Hepatocyte (in vitro differentiated cells): ENCODE results near the gene FLACC1. TPM values are rescaled to one million over a fixed set of nuclear protein-coding genes. Genes with fewer than 3 reads are reported as not detected.

Experiments
- DNase-seq: peaks from one replicate; pipeline ENCODE4 v3.0.0-alpha.2; 2016; ENCODE audit warnings: low spot score
- H2AFZ ChIP-seq: fragments of 200-600 bp; sonication (generic); 2 replicates; pipeline ENCODE4 v1.6.0; 2016; ENCODE audit warnings: antibody characterized with exemption, mild to moderate bottlenecking
- H3K27ac ChIP-seq: fragments of 200-600 bp; sonication (generic); 2 replicates; pipeline ENCODE4 v1.5.1; 2016; ENCODE audit warnings: mild to moderate bottlenecking
- H3K27me3 ChIP-seq: fragments of 200-600 bp; sonication (generic); 2 replicates; pipeline ENCODE4 v1.6.1; 2016
- H3K36me3 ChIP-seq: fragments of 200-600 bp; sonication (generic); replicated peaks from 2 replicates; pipeline ENCODE4 v1.5.1; 2016; ENCODE audit warnings: low read depth; ENCODE audit not compliant: insufficient read depth
- H3K4me1 ChIP-seq: fragments of 200-600 bp; sonication (generic); 2 replicates; pipeline ENCODE4 v1.5.1; 2016; ENCODE audit warnings: mild to moderate bottlenecking, moderate library complexity; ENCODE audit not compliant: insufficient read depth
- H3K4me2 ChIP-seq: fragments of 200-600 bp; sonication (generic); 2 replicates; pipeline ENCODE4 v1.6.0; 2016
- H3K4me3 ChIP-seq: fragments of 200-600 bp; sonication (generic); 2 replicates; pipeline ENCODE4 v1.5.1; 2016; ENCODE audit warnings: mild to moderate bottlenecking
- H3K79me2 ChIP-seq: fragments of 200-600 bp; sonication (generic); 2 replicates; pipeline ENCODE4 v1.6.0; 2017; ENCODE audit warnings: mild to moderate bottlenecking
- H3K9me2 ChIP-seq: fragments of 200-600 bp; sonication (generic); replicated peaks from 2 replicates; pipeline ENCODE4 v1.6.0; 2017; ENCODE audit warnings: mild to moderate bottlenecking; ENCODE audit not compliant: insufficient read depth
- H3K9me3 ChIP-seq: fragments of 200-600 bp; sonication (generic); 2 replicates; pipeline ENCODE4 v1.5.1; 2016; ENCODE audit warnings: low read depth, mild to moderate bottlenecking
- H4K20me1 ChIP-seq: fragments of 200-600 bp; sonication (generic); 2 replicates; pipeline ENCODE4 v1.6.0; 2016; ENCODE audit warnings: mild to moderate bottlenecking; ENCODE audit not compliant: insufficient read depth, poor library complexity, severe bottlenecking
- EZH2 ChIP-seq: fragments of 200-600 bp; sonication (generic); IDR thresholded peaks from 2 replicates; pipeline ENCODE4 v1.6.1; 2016; ENCODE audit warnings: antibody characterized with exemption, mild to moderate bottlenecking, borderline replicate concordance
- EZH2phosphoT487 ChIP-seq: fragments of 200-600 bp; sonication (generic); IDR thresholded peaks from one replicate; pipeline ENCODE4 v1.6.1; 2018; ENCODE audit warnings: antibody characterized with exemption, mild to moderate bottlenecking, low read depth, moderate library complexity; ENCODE audit not compliant: unreplicated experiment, severe bottlenecking
- WGBS: methylation state at CpG from one replicate; pipeline ENCODE4 v1.1.6; 2016; ENCODE audit warnings: low lambda C conversion rate; ENCODE audit errors: missing lambda C conversion rate; 5-methylcytosine and 5-hydroxymethylcytosine counted together
- polyA plus RNA-seq: library from polyadenylated mRNA; unstranded; fragments of >200 nt; fragmentation: Nextera tagmentation; extraction: Ambion mirVana; gene quantifications from 2 replicates; pipeline ENCODE4 v1.2.1, GENCODE V29; 2016
- total RNA-seq: library from RNA; depleted of rRNA; stranded (reverse); fragments of >200 nt; gene quantifications from 2 replicates; pipeline ENCODE4 v1.2.3, GENCODE V29; 2014
- TF ChIP-seq, protein P1 (sequence below): fragments of 200-600 bp; sonication (generic); IDR thresholded peaks from 2 replicates; pipeline ENCODE4 v1.5.1; 2016; ENCODE audit warnings: antibody characterized with exemption, mild to moderate bottlenecking; ENCODE audit not compliant: poor library complexity

FLACC1 gene
- total and polyA plus RNA-seq, 2 experiments from 2014 or later = 0.34 to 0.80 TPM

DNA sequence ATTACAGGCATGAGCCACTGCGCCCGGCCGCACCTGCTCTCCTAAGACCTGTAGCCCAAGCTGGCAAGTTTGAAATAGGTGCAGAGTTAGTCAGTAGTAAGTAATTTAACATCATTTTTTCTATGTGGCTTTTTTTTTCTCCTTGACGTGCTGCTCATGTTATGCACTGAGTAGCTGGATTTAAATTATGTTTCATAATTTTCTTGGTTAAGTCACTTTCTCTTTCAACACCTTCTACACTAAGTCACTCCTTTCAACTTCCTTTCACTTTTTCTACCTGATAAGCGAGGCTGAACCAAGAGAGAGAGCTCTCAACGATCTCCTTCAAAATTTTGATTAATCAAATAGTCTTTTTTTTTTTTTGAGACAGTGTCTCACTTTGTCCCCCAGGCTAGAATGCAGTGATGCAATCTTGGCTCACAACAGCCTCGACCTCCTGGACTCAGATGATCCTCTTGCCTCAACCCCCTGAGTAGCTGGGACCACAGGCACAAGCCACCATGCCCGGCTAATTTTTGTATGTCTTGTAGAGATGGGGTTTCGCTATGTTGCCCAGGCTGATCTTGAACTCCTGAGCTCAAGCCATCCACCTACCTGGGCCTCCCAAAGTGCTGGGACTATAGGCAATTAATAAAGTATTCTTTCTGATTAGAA lies 83.7 kb downstream of the FLACC1 start:
- DNase-seq = no peak
- Histone ChIP-seq H3K4me2 (no peak overlapping the region), H3K4me1 (no peaks in the 10 kb centered on the region), H3K9me2 (no peaks in the 10 kb centered on the region), H2AFZ (no peak overlapping the region), H3K9me3 (no peaks in the 10 kb centered on the region), H3K4me3 (no peak overlapping the region), H3K27me3 (no peaks in the 10 kb centered on the region), H3K36me3 (no peaks in the 10 kb centered on the region), H3K27ac (no peak overlapping the region), H4K20me1 (no peaks in the 10 kb centered on the region), H3K79me2 (no peaks in the 10 kb centered on the region)
- no peak for TF ChIP-seq EZH2
- TF ChIP-seq EZH2phosphoT487 = no peak
- TF ChIP-seq, protein P1, sequence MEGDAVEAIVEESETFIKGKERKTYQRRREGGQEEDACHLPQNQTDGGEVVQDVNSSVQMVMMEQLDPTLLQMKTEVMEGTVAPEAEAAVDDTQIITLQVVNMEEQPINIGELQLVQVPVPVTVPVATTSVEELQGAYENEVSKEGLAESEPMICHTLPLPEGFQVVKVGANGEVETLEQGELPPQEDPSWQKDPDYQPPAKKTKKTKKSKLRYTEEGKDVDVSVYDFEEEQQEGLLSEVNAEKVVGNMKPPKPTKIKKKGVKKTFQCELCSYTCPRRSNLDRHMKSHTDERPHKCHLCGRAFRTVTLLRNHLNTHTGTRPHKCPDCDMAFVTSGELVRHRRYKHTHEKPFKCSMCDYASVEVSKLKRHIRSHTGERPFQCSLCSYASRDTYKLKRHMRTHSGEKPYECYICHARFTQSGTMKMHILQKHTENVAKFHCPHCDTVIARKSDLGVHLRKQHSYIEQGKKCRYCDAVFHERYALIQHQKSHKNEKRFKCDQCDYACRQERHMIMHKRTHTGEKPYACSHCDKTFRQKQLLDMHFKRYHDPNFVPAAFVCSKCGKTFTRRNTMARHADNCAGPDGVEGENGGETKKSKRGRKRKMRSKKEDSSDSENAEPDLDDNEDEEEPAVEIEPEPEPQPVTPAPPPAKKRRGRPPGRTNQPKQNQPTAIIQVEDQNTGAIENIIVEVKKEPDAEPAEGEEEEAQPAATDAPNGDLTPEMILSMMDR = no peak
- WGBS = 95% methylated on average over 9 of the region's 9 CpGs

DNA sequence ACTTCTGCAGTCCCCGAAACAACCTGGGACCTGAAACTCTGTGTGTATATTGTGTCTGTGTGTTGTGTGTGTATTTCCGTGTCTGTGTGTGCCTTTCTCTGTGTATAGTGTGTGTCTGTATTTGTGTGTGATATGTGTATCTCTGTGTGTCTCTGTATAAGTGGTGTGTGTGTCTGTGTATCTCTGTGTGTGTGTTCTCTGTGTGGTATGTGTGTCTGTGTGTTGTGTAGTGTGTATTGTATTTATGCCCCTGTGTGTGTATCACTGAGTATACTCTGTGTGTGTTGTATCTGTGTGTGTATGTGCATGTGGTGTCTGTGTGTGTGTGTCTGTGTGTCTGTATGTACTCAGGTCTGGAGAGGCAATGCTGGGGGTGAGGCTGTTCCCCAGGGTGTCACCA lies 85.2 kb downstream of the FLACC1 start:
- H3K9me2 ChIP-seq = no peaks in the 10 kb centered on the region
- TF ChIP-seq, protein P1 = no peak
- TF ChIP-seq EZH2 (no peak), EZH2phosphoT487 (no peak)
- no peak overlapping the region for H3K27ac ChIP-seq

DNA sequence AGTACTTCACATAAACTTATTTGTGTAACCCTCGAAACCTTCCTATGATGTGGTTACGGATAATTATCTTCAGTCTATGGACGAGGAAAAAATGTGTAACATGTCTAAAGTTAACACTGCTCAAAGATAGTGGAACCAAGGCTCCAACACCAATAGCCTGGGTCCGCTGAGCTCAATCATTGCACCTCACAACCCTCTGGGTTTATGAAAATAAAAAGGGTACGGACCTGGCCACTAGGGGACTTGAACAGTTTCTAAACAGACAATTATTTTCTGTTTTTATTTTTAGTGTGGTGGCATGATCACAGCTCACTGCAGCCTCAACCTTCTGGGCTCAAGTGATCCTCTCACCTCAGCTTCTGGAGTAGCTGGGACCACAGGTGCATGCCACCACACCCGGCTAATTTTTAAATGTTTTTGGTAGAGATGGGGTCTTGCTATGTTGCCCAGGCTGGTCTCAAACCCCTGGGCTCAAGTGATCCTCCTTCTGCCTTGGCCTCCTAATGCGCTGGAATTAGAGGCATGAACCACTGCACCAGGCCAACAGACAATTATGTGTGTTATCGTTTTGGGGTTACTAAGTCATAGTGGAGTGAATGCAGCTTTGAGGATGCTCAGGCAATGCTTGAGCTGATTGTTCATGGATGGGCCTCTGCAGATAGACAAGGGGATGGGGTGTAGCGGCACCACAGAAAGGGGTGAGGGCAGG lies 86.7 kb downstream of the FLACC1 start:
- no peaks in the 10 kb centered on the region for H3K9me2 ChIP-seq
- no peak overlapping the region for H2AFZ ChIP-seq
- DNase-seq = no peak
- H3K4me1 ChIP-seq = no peaks in the 10 kb centered on the region
- no peaks in the 10 kb centered on the region for H3K27me3 ChIP-seq
- no peaks in the 10 kb centered on the region for H4K20me1 ChIP-seq
- H3K36me3 ChIP-seq = no peaks in the 10 kb centered on the region
- 97% methylated on average over 9 of the region's 9 CpGs for WGBS
- no peak overlapping the region for H3K27ac ChIP-seq
- H3K9me3 ChIP-seq = no peaks in the 10 kb centered on the region
- no peak for TF ChIP-seq EZH2phosphoT487
- no peak for TF ChIP-seq EZH2
- TF ChIP-seq, protein P1 = no peak
- peaks cover 2% of the 10 kb centered on the region for H3K79me2 ChIP-seq
- H3K4me2 ChIP-seq = no peak overlapping the region
- H3K4me3 ChIP-seq = no peak overlapping the region

More for the DNA sequence above, 85.2 kb downstream of the FLACC1 start:
- Histone ChIP-seq H2AFZ (no peak overlapping the region), H3K9me3 (no peaks in the 10 kb centered on the region), H3K27me3 (no peaks in the 10 kb centered on the region), H4K20me1 (no peaks in the 10 kb centered on the region), H3K79me2 (no peaks in the 10 kb centered on the region), H3K4me2 (no peak overlapping the region), H3K36me3 (no peaks in the 10 kb centered on the region), H3K4me1 (no peaks in the 10 kb centered on the region), H3K4me3 (no peak overlapping the region)
- no peak for DNase-seq
- WGBS = 97% methylated on average over 2 of the region's 2 CpGs
